ENCODE measurements around the gene SS18L1.
"Not testable (repeated sequence)": the region's sequence is repeated elsewhere in the genome, so short reads cannot be mapped to it uniquely, and the experiment has no call there.

SS18L1 gene

DNA sequence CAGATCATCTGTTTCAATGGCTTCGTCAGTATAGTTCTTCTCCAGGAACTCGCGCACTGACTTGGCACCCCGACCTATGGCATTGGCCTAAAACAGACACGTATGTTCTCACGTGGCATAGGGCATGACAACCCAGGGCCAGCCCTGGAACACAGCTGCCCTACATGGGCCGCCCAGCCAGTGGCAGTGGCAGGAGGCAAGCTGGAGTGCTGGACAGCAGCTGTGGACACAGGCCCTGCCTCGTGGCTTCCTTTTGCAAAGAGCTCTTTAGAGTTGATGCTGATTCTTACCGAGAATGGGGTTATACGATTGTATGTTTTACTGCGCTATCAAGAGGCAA lies 5.4 kb upstream of the SS18L1 start:
- no peak for DNase-seq

GRCh38 chr20:62138912-62139311 lies 4.7 kb upstream of the SS18L1 start:
- no peak for DNase-seq

DNA sequence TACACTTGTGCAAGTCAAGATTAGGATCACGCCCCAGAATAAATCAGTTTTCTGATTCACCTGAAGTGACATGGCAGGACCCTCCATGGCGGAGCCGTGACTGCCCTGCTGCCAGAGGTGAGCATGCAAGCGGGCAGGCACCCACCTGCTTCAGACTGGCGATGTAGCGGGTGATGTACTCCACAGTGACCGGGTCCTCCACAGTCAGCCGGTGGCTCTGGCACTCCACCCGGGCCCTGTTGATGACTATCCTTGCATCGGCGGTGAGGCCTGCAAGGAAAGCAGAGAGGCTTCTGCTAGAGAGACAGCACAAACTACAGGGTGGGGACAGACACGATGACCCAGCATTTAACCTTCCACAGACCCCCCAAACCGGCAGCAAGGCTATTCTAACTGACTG lies 3.9 kb upstream of the SS18L1 start:
- DNase-seq, result no peak

- DNase-seq, result no peak
Observed at GRCh38 chr20:62141043-62141396, 2.5 kb upstream of the SS18L1 start.

DNA sequence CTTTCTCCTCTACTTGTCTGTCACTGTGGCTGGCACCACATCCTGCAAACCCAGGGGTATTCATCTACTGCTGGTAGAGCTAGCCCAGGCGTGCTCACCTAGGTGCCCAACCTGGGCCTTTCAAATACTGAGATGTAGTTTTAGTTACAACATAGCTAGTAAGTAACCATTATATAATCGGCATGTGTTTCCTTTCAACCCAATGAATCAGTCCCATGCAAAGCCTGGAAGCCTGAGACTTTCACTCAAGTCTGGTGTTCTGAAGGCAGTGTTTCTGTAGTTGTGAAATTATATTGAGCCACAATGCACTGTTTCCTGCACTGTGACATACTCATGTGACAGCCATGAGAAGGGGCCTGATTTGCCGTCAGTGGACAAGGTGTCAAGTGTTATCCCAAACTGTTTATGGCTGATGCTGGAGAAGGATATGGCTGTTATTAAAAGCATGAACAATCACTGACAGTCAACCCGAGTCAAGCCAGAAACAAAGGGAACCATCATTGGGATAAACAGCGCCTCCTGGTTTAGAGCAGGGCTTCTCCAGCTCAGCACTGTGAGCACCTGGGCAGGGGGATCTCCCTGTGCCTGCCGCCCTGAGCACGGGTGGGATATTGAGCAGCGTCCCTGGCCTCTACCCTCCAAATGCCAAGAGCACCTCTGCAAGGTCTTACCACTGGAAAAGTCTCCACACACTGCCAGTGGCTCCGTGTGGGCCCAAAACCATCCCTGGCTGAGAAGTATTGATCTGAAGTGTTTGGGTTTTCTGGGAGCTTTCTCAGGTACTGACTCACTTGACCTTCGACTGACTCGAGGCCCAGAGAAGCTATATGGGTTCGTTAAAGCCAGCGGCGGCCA lies 1.9 kb upstream of the SS18L1 start:
- DNase-seq, result no peak

- no peak for DNase-seq
Observed at GRCh38 chr20:62142252-62143080, 1.1 kb upstream of the SS18L1 start.

GRCh38 chr20:62143957-62144825 lies 622 bp downstream of the SS18L1 start:
- DNase-seq, result peak; percentile 39

- DNase-seq, result no peak
Observed at GRCh38 chr20:62145688-62146018, 2.1 kb downstream of the SS18L1 start.

DNA sequence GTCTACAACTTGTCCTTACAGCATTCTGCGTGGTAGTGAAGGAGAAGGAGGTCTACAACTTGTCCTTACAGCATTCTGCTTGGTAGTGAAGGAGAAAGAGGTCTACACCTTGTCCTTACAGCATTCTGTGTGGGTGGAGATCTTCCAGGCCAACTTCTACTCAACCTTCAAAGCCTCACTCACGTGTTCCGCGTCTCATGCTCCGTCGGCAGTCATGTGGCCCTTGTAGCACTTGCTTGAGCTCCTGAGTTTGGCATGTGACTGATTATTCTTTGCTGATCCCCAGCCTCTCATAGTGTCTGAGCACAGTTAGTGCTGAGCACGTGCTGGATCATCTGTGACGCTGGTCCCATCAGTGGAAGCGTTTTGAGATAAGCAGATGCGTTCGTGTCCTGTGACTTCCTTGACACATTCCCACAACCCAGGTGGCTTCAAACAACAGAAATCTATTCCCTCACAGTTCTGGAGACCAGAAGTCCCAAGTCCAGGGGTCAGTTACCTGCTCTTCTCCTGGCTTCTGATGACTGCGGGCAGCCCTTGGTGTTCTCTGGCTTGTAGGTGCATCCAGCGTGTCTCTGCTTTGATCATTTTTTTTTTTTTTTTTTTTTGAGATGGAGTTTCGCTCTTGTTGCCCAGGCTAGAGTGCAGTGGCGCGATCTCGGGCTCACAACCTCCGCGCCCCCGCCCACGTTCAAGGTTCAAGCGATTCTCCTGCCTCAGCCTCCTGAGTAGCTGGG lies 2.6 kb downstream of the SS18L1 start:
- DNase-seq, result no peak

DNA sequence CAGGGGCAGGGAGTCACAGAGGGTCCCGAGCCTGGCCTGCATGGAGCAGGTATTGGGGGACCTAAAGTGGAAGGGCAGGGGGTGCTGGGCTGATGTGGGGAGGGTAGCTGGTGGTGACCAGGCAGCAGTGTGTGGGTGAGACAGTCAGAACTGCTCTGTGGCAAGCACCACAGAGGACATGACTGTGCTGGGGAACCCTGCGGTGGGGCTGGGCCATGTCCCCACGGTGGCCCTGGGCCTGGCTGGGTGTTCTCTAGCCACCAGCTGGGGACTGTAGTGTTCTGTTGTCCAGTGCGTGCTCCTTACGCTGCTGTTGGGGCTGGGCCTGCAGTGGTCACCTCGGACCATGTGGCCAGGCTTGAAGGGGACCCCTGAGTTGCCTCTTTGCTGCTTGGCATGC lies 3.6 kb downstream of the SS18L1 start:
- no peak for DNase-seq

- DNase-seq, result no peak
Observed at GRCh38 chr20:62147528-62147927, 4.0 kb downstream of the SS18L1 start.

- not testable (repeated sequence) for DNase-seq
Observed at GRCh38 chr20:62148383-62148782, 4.8 kb downstream of the SS18L1 start.

DNA sequence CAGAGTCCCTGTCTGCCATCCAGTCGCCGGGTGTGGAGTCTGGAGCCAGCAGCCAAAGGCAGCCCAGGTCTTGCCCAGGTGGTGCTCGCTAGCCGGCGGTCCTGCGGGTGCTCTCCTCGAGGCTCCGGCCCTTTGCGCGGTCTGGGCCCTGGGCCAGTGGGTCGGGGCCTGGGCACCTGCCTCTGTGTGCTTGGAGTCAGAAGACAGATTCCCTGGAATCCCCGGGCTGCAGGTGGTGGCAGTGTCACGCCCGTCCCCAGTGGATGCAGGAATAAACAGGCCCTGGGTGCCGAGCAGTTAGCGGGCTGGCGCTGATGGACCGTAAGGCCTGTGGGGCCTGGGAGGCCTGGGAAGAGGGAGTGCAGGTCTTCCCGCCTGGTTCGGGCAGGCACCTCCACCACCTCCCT lies 5.3 kb downstream of the SS18L1 start:
- DNase-seq, result no peak

DNA sequence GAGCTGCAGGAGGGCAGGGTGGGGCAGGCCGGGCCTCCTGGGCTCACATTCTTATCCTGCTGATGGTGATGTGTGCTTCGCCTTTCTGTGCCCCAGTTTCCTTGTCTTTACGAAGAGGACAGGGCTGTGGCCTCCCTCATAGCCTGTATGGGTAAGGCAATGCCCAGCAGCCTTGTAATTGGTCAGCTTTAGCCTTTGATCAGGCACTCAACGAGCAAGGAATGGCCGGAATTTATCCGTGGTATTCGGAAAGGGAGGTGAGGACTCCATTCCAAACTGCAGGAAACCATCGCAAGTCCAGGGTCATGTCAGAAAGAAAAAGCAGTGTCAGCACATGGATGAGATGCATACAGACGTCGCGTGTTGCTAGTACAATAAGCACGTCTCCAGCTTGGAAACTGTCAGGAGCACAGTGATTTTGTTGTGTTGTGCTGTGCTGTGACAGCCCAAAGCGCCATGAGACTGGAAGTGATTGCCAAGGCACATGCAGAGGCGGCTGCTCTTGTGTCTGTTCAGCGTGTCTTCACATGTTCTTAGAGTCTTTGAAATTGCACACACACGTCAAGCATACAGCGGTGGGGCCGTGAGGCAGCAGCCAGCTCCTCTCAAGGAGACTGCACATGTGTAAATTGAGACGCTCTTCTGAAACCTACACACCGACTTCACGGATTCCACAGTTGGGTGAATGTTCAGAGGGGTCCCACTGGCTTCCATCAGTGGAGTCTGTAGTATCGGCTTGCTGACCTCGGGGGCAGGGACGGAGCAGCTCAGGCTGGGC lies 6.2 kb downstream of the SS18L1 start:
- DNase-seq, result no peak

DNA sequence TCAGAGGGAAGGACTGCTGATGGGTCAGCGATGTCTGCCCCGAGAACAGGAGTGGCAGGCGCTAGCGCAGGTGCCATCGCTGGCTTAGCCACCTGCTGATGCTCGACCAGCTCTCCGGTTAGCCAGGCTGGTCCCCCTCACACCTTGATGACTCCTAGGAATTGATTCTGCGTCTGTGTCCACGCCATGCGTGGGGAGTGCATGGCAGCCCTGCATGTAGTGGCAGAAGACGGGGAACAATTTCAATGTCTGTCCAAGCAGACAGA lies 6.7 kb downstream of the SS18L1 start:
- DNase-seq, result no peak

DNA sequence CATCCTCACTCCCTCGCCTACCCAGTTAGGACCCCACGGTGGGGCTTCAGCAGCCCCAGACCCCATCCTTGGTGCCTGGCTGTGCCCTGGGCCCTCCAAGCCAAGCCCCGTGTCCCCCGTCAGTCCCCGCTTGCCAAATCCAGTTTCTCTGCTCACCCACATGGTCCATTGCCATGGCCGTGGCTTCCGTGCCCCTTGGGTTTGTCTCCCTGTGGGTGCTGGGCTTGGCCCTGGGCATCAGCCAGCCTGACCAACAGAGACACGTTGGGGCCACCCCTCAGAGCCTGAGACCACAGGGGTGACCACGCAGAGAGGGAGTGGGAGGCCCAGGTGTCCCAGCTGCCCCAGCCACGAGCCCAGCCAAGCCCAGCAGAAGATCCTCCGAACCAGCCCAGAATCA lies 7.7 kb downstream of the SS18L1 start:
- no peak for DNase-seq

DNA sequence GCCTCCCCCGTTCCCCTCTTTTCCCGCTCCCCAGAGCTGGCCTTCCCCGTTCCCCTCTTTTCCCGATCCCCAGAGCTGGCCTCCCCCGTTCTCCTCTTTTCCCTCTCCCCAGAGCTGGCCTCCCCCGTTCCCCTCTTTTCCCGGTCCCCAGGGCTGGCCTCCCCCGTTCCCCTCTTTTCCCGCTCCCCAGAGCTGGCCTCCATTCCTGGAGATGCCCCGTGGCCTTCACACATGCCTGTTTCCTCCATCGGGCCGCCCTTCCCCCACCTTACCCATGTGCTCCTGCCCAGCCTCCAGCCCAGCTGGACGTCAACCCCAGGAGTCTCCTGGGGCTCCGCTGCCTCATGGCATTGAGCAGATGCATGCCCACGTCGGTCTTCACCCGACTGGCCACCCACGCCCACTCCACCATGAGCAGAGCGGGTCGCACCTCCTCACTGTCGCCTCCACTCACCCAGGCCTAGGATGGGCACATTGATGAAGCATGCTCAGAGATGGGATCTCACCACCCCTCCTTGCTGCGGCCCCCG lies 8.3 kb downstream of the SS18L1 start:
- no peak for DNase-seq

DNA sequence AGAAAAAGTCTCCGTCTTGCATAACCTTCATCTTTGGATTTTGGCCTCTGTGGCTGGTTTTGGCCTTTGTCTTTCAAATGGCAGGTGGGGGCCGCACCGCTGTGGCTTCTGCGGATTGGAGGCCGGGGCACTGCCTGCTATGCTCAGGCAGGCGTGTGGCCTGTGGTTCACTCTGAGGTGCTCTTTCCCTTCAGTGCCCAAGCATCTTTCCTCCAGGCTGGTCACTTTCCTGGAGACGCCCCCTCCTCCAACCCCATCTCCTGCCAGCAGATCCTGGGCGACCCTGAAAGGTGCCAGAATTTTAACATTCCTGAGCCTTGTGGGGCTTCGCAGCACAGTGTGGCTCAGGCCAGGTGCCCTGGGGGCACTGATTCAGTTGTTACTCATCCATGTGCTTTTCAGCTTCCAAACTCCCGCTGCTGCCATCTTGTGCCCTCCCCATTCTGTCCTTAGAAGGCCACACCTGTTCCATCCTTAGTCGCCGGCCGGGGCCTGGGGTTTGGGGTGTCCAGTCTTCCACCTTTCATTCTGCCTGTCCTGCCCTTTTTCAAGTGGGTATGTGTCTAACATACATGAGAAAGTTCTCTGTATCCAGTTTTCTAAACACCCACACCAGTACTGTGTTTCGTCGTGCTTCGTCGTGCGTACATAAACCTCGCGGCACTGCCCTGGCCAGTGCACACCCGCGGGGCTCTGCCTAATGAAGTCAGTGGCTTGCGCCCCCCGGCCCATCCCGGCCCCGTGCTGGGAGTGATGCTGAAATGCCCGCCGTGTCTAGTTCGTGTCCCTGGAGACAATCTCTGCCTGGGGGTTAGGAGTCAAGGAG lies 12.1 kb downstream of the SS18L1 start:
- DNase-seq, result no peak

GRCh38 chr20:62156254-62156556 lies 12.6 kb downstream of the SS18L1 start:
- DNase-seq, result no peak

- peak; percentile 74 for DNase-seq
Observed at GRCh38 chr20:62156592-62157386, 13.2 kb downstream of the SS18L1 start.

All from activated CD4-positive, alpha-beta T cell treated with anti-CD3 and anti-CD28 coated beads, Interleukin-2, amount 50 U/mL, for 1 hour (primary cell).